GM19099 (cell line): ENCODE data around the gene TFAM.

Experiments
- POLR2A ChIP-seq: IDR thresholded peaks from 3 replicates; pipeline ENCODE4 v1.6.1; 2011; ENCODE audit warnings: low read depth; ENCODE audit not compliant: insufficient read length; ENCODE audit errors: extremely low read depth

The TFAM gene

GRCh38 chr10:58360412-58361004, 24.7 kb upstream of the TFAM start:
- no peak for TF ChIP-seq POLR2A

GRCh38 chr10:58361353-58361752, 23.9 kb upstream of the TFAM start:
- TF ChIP-seq POLR2A, result no peak

DNA sequence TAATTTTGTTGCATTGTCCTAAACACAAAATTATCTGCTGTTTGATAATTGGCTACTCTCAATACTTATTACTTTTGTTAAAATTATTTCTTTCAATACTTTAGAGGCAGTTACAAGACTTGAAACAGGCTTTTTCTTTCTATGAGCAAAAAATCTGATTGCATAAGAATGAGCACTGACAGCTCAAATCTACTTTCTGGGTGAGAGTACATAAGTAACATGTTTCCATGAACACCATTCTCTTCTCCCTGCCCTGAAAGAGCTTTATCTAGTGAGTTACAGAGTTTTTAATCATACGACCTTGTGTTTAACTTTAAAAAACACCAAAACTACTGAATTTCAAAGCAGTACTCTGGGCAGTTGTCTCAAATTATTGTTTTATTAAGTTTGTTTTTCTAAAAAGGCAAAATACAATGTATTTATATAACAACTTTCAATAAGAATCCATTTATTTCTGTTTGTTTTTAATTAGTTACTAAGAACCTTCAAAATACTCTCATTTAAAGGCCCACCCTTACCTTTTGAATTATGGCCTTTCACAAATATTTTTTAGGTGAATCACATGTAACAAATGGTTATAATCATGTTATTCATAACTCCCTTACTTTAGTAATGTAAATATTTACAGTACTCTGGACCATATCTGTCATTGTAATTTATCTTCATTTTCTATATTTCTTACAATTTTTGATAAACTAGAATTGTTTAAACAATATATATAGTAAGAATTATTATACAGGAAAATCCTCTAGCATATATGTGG, 23.0 kb upstream of the TFAM start:
- TF ChIP-seq POLR2A, result no peak

DNA sequence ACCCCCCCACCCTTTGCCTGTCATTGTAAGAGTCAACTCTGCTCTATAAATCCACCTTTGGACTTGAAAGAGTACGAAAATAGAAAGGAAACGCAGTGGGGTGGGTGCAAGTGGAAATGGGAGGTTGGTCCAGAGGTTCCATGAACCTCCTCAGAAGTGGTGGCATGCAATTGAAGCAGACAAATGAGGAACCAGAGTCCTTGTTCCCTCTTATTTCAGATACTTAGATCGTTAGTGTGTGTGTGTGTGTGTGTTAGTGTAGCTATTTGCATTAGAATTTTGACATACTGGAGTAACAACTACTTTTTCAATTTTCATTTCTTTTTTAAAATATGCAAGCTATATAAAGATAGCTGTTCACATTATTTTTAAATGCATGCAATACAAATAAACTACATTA, 18.1 kb upstream of the TFAM start:
- no peak for TF ChIP-seq POLR2A

GRCh38 chr10:58371473-58371872, 13.7 kb upstream of the TFAM start:
- TF ChIP-seq POLR2A, result no peak

- no peak for TF ChIP-seq POLR2A
Observed at GRCh38 chr10:58372607-58373441, 12.4 kb upstream of the TFAM start.

- TF ChIP-seq POLR2A, result no peak
Observed at GRCh38 chr10:58373442-58373827, 11.8 kb upstream of the TFAM start.

DNA sequence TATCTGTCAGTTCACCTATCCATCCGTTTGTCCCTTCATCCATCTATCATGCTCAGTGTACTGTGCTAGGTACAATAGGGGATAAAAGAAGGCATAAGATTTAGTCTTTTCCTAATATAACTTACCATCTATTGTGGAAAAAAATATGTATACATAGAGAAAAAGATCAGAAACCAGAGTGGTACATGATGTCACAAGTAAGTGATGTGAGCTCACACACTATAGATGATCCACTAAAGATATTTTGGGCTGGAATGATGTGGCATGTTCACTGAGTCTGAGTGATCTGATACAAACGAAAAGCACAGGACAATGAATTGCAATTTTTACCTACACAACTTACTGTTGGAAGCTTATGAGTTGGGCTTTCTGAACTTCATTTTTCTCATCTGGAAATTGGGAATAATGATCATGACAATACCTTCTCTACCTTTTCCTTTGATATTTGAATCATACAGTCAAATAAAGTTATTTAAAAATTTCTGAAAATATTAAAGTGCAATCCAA, 2.7 kb upstream of the TFAM start:
- no peak for TF ChIP-seq POLR2A

DNA sequence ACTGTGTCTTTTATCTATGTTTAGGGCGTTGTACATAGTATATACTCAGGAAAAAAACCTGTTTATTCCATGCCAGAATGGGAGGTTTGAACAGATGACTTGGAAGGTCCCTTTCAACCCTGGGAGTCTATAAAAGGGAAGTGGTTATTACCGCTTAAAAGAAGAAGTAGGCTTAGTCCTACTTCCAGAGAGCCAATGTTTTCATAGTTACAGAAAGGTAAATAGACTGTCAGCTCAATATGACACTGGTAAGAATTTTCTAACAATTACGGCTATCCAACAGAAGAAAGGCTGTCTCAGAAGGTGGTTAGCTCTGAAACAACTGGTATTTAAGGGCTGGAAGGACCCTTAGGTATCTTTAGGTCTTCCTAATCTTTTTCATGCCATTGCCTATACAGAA, 1.1 kb upstream of the TFAM start:
- no peak for TF ChIP-seq POLR2A

DNA sequence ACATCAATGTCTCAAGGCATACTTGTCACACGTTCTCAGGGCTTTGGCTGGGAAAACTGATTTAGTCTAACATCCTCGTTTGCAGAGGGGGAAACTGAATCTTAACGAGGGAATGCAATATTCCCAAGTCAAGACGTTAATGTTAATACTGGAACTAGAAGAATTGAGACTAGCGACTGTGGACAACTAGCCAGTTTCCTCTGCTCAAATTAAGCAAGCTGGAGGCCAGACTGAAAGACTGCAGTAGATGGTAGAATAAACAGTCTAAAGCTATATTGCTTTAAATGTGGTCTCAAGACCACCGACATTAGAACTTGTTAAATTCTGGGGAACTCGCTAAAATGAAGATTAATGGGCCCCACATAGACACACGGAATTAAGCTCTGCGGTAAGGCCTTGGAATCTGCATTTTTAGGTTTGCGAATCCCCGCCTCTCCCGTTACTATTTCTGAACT, 639 bp upstream of the TFAM start:
- TF ChIP-seq POLR2A, result no peak

DNA sequence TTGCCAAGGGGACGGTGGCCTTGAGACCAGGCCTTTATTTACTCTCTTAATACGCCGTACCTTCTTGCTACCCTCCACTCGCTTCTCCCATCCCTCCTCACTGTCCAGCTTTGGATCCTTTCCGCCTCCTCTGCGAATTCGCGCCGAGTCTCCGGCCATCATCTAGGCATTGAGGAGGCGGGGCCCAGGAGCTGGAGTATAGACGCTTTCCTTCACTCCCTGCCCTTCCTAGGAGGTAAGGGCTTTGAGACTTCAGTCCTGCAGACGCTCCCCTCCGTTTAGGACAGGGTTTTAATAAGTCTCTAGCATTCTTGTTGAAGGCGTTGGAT, 538 bp downstream of the TFAM start:
- TF ChIP-seq POLR2A, result no peak

DNA sequence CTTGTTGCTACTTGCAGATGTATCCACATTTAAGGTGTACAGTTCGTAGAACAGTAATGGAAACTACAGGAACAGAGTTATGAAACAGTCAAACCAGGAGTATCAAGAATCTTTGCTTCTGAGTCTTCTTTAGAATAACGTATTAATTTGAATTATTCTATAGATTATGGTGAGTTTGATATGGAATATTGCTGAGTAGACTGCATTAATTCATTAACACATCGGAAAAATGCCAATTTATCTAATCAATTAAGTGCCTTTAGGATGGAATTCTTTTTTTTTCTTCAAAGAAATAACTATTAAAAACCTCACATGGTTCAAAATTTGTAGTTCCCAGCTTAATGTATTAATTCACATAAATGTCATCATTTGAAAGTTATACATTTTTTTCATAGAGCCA, 3.8 kb downstream of the TFAM start:
- no peak for TF ChIP-seq POLR2A

GRCh38 chr10:58393317-58393716, 8.1 kb downstream of the TFAM start:
- no peak for TF ChIP-seq POLR2A

DNA sequence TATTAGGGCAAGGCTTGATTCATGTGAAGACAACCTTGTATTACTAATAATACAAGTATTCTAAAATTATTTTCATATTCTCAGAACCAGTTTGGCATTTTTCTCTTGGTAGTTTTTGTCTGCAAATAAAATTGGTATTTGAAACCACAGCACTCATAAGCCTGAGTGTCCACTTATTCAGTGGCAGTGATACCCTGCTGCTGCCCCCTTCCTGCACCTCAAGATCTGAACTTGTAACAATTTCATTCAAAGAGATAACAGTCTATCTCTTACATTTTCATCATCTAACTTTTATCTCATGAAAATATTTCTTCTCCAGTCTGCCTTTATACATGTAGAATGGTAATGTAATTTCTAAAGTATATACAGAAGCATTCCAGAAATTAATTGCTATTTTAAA, 9.3 kb downstream of the TFAM start:
- TF ChIP-seq POLR2A, result no peak

- no peak for TF ChIP-seq POLR2A
Observed at GRCh38 chr10:58396057-58396456, 10.8 kb downstream of the TFAM start.

DNA sequence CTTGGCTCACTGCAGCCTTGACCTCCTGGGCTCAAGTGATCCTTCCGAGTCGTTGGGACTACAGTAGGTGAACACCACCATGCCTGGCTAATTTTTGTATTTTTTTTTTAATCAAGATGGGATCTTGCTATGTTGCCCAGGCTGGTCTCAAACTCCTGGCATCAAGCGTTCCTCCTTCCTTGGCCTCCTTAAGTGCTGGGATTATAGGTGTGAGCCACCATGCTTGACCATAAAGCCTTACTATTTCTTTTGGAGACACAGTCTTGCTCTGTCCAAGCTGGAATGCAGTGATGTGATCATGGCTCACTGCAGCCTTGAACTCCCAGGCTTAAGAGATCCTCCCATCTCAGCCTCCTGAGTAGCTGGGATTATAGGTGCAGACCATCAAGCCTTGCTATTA, 12.6 kb downstream of the TFAM start:
- TF ChIP-seq POLR2A, result no peak
